ENCODE results near the gene RGL2. TPM values are rescaled to one million over a fixed set of nuclear protein-coding genes. Genes with fewer than 3 reads are reported as not detected.

RGL2 gene
- total and polyA plus RNA-seq, 2 of the 13 experiments (the other 11 are each of a cell fraction or from before 2014, with no cell fraction given): 22.9 to 47.4 TPM

DNA sequence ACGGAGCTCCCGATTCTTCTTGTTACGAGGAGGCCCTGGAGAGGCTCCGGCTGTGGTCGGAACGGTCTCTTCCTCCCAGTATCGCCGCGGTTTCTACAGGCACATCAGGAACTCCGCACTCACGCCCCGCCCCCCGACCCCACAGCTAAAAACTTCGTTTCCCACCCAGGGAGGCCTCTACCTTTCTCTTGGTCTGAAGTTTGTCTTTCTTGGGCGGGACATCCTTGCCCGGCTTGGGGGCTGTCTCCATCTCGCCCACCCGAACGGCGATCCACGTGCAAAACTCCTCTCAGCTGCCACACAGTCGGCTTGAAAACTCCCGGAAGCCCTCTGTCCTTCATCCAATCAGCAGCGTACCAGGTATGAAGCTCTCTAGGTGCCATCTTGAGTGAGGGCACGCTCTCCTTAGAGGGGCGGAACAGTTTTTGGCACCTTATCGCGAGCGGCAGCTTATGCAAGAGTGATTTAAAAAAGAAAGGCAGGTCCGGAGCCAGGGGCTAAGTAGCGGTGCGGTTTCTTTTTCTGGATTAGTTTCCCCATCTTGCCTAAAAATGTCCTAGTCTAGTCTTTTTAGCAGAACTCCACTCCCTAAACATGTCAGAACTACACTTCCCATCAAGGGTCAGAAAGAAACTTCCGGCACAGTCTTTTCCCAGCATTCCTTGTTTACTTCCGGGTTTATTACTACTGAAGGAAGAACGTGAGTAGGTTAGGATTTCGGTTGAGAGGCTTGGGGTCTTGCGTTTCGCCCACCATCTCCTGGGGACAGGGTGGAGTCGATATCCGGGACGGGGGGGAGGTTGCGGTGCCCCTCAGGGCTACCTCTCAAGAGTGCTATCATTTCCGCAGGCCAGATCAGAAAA, 9.6 kb downstream of the RGL2 start, which contains the start of the genes PFDN6 and WDR46 (continued):
- TF ChIP-seq, protein P1, sequence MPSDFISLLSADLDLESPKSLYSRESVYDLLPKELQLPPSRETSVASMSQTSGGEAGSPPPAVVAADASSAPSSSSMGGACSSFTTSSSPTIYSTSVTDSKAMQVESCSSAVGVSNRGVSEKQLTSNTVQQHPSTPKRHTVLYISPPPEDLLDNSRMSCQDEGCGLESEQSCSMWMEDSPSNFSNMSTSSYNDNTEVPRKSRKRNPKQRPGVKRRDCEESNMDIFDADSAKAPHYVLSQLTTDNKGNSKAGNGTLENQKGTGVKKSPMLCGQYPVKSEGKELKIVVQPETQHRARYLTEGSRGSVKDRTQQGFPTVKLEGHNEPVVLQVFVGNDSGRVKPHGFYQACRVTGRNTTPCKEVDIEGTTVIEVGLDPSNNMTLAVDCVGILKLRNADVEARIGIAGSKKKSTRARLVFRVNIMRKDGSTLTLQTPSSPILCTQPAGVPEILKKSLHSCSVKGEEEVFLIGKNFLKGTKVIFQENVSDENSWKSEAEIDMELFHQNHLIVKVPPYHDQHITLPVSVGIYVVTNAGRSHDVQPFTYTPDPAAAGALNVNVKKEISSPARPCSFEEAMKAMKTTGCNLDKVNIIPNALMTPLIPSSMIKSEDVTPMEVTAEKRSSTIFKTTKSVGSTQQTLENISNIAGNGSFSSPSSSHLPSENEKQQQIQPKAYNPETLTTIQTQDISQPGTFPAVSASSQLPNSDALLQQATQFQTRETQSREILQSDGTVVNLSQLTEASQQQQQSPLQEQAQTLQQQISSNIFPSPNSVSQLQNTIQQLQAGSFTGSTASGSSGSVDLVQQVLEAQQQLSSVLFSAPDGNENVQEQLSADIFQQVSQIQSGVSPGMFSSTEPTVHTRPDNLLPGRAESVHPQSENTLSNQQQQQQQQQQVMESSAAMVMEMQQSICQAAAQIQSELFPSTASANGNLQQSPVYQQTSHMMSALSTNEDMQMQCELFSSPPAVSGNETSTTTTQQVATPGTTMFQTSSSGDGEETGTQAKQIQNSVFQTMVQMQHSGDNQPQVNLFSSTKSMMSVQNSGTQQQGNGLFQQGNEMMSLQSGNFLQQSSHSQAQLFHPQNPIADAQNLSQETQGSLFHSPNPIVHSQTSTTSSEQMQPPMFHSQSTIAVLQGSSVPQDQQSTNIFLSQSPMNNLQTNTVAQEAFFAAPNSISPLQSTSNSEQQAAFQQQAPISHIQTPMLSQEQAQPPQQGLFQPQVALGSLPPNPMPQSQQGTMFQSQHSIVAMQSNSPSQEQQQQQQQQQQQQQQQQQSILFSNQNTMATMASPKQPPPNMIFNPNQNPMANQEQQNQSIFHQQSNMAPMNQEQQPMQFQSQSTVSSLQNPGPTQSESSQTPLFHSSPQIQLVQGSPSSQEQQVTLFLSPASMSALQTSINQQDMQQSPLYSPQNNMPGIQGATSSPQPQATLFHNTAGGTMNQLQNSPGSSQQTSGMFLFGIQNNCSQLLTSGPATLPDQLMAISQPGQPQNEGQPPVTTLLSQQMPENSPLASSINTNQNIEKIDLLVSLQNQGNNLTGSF (CRISPR knock-in tag; IDR thresholded peaks at IDR 0.05): no peak
- TF ChIP-seq HNF4G (IDR thresholded peaks at IDR 0.05; ENCODE audit: borderline replicate concordance, low read depth, low read length): no peak
- TF ChIP-seq HNF4G (CRISPR knock-in tag; IDR thresholded peaks at IDR 0.05; ENCODE audit: borderline replicate concordance, low read depth): no peak; the same call in 1 of the 2 replicates
- TF ChIP-seq ZBTB8A (CRISPR knock-in tag; IDR thresholded peaks at IDR 0.05; ENCODE audit: borderline replicate concordance, low read depth): no peak
- TF ChIP-seq GTF3A (CRISPR knock-in tag; conservative IDR thresholded peaks at IDR 0.05): peak; percentile 60; the same call in 1 of the 2 replicates
- TF ChIP-seq, protein P2, sequence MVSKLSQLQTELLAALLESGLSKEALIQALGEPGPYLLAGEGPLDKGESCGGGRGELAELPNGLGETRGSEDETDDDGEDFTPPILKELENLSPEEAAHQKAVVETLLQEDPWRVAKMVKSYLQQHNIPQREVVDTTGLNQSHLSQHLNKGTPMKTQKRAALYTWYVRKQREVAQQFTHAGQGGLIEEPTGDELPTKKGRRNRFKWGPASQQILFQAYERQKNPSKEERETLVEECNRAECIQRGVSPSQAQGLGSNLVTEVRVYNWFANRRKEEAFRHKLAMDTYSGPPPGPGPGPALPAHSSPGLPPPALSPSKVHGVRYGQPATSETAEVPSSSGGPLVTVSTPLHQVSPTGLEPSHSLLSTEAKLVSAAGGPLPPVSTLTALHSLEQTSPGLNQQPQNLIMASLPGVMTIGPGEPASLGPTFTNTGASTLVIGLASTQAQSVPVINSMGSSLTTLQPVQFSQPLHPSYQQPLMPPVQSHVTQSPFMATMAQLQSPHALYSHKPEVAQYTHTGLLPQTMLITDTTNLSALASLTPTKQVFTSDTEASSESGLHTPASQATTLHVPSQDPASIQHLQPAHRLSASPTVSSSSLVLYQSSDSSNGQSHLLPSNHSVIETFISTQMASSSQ (IDR thresholded peaks at IDR 0.05; ENCODE audit: low read depth): no peak; the same call in 1 of the 2 replicates
- TF ChIP-seq, protein P2 (CRISPR knock-in tag; IDR thresholded peaks at IDR 0.05; ENCODE audit: borderline replicate concordance): peak; percentile 46; the same call in 1 of the 2 replicates
- no peak for TF ChIP-seq HOXD1 (CRISPR knock-in tag; IDR thresholded peaks at IDR 0.05)
- no peak for TF ChIP-seq ZNF329 (CRISPR knock-in tag; IDR thresholded peaks at IDR 0.05; ENCODE audit: low read depth)
- no peak for TF ChIP-seq HOXA5 (CRISPR knock-in tag; IDR thresholded peaks at IDR 0.05)
- no peak for TF ChIP-seq ZNF777 (CRISPR knock-in tag; IDR thresholded peaks at IDR 0.05)
- TF ChIP-seq, protein P3, sequence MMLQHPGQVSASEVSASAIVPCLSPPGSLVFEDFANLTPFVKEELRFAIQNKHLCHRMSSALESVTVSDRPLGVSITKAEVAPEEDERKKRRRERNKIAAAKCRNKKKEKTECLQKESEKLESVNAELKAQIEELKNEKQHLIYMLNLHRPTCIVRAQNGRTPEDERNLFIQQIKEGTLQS (CRISPR knock-in tag; IDR thresholded peaks at IDR 0.05): no peak
- TF ChIP-seq ZBTB7B (CRISPR knock-in tag; IDR thresholded peaks at IDR 0.05): no peak; the same call in 1 of the 2 replicates
- TF ChIP-seq, protein P4, sequence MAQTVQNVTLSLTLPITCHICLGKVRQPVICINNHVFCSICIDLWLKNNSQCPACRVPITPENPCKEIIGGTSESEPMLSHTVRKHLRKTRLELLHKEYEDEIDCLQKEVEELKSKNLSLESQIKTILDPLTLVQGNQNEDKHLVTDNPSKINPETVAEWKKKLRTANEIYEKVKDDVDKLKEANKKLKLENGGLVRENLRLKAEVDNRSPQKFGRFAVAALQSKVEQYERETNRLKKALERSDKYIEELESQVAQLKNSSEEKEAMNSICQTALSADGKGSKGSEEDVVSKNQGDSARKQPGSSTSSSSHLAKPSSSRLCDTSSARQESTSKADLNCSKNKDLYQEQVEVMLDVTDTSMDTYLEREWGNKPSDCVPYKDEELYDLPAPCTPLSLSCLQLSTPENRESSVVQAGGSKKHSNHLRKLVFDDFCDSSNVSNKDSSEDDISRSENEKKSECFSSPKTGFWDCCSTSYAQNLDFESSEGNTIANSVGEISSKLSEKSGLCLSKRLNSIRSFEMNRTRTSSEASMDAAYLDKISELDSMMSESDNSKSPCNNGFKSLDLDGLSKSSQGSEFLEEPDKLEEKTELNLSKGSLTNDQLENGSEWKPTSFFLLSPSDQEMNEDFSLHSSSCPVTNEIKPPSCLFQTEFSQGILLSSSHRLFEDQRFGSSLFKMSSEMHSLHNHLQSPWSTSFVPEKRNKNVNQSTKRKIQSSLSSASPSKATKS (CRISPR knock-in tag; IDR thresholded peaks at IDR 0.05): no peak
- 0 out of 2 replicates have a peak, but pooled peaks have one; percentile 4 for TF ChIP-seq NRL (CRISPR knock-in tag; IDR thresholded peaks at IDR 0.05; ENCODE audit: borderline replicate concordance)
- no peak for TF ChIP-seq ZBTB21 (CRISPR knock-in tag; IDR thresholded peaks at IDR 0.05)
- TF ChIP-seq GZF1 (CRISPR knock-in tag; IDR thresholded peaks at IDR 0.05): no peak

Measured in HepG2 (cell line).